Hepatocyte (in vitro differentiated cells): ENCODE results near the gene TBC1D24.

Source experiments
- CTCF ChIP-seq: fragments of 200-600 bp; sonication (generic); IDR thresholded peaks from 2 replicates; pipeline ENCODE4 v1.5.1; 2016; ENCODE audit warnings: antibody characterized with exemption, mild to moderate bottlenecking; ENCODE audit not compliant: poor library complexity
- EZH2 ChIP-seq: fragments of 200-600 bp; sonication (generic); IDR thresholded peaks from 2 replicates; pipeline ENCODE4 v1.6.1; 2016; ENCODE audit warnings: antibody characterized with exemption, mild to moderate bottlenecking, borderline replicate concordance
- EZH2phosphoT487 ChIP-seq: fragments of 200-600 bp; sonication (generic); IDR thresholded peaks from one replicate; pipeline ENCODE4 v1.6.1; 2018; ENCODE audit warnings: antibody characterized with exemption, mild to moderate bottlenecking, low read depth, moderate library complexity; ENCODE audit not compliant: unreplicated experiment, severe bottlenecking

- TF ChIP-seq CTCF (no peak), EZH2 (no peak), EZH2phosphoT487 (no peak)
Observed at GRCh38 chr16:2537451-2538379, 62.8 kb downstream of the TBC1D24 start, which contains the start of gene PDPK1.
